G401.6 (cell line): ENCODE results near the gene NDUFB8.

Experiments
- FAIRE-seq: peaks from 2 replicates; lab custom pipeline; 2012; peaks lifted over from hg19 to GRCh38; lab: Jason Lieb, UNC

NDUFB8 gene

DNA sequence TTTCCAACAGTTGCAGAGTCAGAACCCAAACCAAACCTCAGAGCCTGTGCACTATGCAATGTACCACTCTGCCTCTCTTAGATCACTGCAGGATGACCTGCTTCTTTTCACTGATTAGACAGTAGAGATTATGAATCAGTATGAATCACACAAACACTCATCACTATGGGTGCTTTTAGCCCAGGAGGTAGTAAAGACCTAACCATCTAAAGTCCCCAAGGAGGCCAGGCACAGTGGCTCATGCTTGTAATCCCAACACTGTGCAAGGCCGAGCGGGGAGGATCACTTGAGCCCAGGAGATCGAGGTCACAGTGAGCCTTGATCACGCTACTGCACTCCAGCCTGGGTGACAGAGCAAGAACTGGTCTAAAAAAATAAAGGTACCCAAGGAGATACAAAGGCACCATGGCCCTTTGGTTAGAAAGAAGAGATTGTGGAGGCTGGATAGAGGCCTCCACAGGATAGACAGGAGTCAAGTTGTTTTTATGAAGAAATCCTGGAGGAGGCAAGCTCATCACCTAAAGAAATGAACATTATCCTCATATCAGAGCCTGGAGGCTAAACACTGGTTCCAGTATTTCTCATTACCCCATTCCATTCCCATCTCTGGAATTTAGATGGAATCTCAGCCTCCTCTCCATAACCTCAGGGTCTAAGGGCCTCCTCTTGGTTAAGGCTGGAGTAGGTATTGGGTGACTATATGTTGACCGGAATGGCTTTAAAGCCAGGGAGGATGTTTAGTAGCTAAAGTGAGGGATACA is 22.9 kb downstream of the NDUFB8 start:
- FAIRE-seq: no peak

DNA sequence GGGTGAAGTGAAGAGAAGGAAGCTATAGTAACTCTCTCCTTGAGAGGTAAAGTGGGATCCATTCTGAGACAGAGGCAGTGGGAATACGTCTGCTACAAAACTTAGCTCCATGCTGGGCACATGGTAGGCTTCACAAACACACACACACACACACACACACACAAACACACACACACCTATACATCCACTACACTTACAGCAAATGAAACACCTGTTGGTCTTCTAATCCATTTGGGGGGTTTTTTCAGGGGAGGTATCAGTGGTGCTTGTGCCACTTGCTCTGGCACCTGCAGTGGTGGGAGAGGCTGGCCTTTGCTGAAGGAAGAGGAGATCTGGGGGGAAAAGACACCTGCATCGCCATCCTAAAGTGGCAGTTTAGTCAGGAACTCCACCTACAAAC is 24.5 kb downstream of the NDUFB8 start:
- no peak for FAIRE-seq

DNA sequence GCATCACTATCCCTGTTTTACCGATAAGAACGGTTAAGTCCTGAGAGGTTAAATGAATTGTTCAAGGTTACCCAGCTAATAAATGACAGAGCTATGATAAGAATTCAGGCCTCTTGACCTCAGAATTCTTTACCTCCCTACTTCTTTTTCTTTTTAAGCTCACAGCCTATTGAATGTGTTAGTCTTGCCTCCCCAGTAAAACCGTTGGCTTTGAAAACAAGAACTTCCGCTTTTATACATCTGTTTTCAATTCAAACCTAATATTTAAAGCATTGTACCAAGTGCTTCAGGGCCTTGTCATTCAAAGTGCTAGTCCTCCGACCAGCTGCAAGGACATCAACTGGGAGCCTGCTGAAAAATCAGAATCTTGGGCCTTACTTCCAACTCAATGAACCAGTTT is 25.6 kb downstream of the NDUFB8 start:
- no peak for FAIRE-seq

DNA sequence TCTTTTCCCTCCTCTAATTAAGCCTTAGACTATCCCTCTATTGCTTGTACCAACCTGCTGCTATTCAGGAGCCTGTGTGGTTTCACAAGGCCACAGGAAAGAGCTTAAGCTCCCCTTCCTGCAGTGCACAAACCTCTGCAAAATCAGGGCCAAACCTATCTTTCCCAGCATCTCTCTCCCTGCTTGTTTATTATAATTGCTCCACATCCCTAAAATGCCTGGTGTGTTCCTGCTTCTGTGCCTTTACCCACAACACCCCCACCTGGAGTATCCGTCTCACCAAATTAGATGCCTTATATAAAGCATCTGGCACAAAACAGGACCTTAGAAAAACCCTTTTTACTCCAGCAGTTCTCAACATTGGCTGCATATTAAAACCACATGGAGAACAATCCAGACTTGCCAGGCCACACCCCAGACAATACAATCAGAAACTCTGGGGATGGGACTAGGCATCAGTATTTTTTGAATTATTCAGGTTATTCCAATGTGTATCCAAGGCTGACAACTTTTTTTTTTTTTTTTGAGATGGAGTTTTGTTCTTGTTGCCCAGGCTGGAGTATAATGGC is 26.7 kb downstream of the NDUFB8 start:
- no peak for FAIRE-seq

DNA sequence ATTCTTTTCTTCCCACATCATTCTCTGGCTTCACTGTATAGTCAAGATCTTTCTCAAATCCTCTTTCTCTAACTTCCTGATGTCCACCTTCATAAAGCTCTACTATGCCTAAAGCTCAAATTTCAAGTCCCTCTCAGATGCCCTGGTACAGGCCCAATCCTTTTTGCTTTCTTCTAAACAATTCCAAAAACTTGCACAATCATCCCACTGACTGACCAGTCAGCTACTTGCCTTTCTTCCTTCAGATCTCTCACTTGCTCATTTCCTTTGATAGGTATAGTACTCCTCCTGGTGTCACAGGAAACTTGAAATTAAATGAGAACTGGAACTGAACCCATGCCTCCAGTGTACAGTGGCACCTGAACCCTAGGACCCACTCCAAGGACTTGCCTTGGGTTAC is 28.2 kb downstream of the NDUFB8 start:
- FAIRE-seq: no peak

DNA sequence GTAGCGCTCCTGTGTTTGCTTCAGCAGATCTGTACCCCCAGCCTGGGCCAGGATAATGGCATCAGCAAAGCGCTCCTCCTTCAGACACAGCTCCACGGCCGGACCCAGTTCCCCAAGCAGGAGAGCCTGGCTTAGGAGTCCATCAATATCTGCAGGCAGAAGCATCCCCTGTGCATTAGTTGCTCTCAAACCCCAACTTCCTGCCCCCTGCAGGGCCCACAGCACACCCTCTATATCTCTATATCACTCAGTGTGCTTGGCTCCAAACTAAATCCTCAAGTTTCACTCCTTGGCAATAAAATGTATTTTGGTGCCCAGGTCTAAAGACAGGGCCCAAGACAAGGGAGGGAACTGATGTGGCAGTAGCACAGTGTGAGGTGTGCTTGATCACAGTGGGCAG is 31.6 kb downstream of the NDUFB8 start:
- FAIRE-seq: no peak

DNA sequence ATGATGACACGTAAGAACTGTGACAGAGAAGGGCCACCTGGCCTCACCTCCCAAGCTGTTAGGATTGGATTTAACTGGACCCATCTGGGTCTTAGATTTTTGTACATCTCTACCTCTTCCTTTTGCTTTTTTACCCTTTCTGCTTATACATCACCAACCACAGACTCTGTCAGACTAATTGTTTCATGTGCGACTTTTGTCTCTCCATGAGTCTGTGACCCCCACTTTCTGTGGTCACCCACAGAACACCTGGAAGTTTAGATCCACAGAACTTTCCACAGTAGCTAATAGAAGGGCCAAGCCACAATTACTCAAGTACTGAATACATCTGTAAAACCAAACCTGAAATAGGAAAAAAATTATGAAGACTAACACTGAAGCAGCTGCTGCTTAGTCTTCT is 33.1 kb downstream of the NDUFB8 start:
- FAIRE-seq: no peak

DNA sequence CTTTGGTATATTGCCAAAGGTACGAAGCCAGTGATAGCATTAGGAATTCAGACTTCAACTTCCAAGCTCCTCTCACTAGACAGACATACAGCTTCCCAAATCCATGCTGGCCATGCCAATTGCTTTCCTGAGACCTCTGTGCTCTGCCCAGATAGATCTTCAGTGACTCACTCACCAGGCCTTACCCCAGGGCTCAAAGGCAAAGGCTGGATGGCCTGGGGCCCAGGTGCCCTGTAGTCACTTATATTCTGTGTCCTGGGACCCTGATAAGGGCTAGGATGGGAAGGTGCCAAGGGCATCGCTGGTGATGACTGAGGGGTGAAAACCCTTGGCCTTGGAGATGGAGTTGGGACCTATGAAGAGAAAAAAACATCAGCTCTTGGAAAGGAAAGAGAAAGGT is 39.1 kb downstream of the NDUFB8 start:
- no peak for FAIRE-seq

DNA sequence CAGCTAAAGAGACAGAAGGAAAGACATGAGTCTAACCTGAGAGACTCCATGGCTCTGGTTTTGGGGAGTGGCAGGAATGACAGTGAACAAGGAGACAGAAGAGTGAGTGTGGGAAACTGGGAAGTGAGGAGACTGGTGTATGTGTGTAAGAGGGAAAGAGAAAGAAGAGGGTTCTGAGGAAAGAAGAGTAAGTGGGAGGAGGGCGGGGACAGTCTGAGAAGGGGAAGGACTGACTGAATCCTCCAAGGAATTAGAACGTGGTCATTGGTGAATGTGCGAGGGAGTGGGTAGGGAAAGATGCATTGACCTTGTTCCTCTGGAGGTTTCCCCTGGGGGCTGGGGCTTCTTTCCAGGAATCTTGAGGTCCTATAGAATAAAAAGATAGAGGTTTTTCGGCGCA is 40.3 kb downstream of the NDUFB8 start:
- FAIRE-seq: no peak

DNA sequence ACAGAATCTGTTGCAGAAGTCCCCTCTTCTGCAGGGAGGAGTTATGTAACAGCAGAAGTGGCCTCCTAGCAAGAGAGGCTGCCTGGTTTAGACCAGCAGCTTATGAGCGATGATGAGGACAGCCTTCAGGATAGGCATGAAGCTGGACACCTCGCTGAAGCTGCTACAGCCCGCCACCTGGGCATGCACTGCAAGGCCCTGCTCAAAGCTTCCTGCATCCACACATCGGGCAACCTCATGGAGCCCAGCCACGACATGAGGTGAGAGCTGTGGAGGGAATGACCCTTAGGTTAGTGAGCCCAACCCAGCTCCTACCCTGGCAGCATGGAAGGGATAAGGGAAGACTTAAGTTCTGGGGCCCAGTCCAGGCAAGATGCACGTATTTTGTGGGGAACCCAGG is 42.1 kb downstream of the NDUFB8 start:
- no peak for FAIRE-seq

DNA sequence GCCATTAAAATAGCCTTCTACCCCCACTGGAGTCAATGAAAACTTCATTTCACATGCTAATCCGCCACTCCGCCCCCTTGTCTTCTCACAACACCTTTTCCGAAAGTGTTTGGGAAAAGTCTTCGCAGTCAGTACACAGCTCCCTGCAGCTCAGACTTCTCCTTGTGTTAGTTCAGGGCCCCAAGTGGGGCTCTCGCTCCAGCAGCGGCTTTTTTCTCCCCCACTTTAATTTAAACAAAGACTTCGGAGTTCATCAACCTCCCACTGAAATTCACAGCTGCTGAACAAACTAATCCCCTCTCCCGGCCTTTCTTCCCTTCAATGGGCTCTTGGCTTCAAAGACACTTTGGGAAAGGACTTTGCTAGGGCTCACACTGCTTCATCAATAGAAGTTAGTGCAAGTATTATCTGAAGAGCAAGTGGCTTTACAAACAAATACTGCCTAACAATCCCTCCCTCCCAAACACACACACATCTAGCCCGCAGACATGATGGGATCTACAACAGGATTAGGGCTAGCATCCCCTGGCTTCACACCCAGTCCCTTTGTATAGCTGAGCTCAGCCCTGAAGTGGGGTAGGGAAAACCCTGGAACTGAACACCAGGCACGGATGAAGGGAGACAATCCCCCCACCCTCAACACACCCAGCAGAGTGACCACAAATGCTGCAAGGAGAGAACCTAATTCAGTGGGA is 43.7 kb downstream of the NDUFB8 start:
- FAIRE-seq: no peak

DNA sequence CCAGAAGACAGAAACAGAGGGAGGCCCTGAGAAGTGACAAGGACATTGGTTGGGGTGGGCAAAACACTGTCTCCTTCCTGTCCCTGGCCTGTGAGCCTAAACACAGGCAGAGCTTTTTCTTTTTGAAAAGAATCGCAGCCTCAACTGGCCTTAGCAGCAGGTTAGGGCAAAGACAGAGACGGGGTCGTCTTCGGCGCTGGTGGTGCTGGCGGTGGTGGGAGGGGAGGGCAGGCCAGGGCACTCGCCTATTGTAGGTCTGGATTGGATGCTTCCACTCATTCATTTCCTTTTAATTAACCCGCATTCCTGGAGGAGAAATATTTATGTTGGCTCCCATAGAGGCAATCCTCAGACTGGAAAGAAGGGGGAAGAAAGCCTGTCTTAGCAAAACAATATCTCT is 44.3 kb downstream of the NDUFB8 start:
- no peak for FAIRE-seq

DNA sequence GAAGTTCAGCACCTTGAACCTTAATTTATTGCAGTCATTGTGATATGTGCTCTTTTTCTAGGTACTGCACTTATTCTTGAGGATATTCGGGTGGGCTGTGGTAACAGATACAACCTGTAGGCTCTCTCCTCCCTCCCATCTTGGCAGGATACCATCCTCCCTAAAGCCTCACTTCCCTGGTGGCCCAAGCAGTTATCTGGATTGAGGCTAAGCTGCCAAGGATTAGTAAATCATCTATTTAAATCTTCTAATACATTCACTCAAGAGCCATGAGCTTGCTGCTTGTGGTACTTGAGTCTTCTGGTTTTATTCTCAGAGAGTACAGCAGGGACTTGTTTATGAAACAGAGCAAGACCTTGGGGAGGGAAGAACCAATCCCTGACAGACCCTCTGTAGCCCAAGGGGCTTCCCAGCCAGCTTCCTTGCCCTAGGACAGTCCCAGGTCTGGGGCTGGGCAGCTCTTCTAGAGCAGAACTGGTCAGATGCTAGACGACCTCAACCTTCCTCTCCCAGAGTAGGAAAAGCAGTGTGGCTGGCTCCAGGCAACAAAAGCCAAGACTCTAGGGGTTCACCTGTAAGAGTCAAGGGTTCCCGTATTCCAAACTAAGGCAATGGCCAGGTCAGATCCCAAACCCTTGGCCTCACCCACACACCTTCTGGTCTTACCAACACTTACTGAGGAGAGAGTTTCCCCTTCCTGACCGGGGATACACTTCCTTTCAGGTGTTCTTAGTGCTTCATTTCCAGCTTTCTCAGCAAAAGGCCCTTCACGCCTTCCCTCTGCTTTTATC is 45.6 kb downstream of the NDUFB8 start:
- no peak for FAIRE-seq

DNA sequence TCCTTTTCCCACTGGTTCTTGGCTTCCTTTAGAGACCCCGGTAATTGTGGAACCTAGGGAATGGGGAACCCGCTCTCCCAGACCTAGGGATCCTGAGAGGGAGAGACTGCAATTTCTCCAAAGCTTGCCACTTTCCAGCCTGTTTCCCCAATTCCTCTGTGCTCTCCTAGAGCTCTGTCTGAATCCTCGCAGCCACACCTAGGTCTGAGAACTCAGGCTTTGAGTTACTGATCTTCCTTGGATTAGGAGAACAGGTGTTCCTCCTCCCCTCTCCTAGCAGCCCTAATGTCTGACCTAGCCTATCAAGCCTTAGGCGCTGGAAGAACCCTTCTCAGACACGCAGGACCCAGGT is 46.9 kb downstream of the NDUFB8 start:
- FAIRE-seq: no peak

DNA sequence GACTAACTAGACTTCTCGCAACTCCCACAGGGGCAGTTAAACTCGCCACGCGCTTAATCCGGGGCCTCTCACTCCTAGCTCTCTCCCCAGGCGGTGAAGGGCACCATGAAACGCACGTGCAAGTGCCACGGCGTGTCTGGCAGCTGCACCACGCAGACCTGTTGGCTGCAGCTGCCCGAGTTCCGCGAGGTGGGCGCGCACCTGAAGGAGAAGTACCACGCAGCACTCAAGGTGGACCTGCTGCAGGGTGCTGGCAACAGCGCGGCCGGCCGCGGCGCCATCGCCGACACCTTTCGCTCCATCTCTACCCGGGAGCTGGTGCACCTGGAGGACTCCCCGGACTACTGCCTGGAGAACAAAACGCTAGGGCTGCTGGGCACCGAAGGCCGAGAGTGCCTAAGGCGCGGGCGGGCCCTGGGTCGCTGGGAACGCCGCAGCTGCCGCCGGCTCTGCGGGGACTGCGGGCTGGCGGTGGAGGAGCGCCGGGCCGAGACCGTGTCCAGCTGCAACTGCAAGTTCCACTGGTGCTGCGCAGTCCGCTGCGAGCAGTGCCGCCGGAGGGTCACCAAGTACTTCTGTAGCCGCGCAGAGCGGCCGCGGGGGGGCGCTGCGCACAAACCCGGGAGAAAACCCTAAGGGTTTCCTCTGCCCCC is 47.4 kb downstream of the NDUFB8 start:
- no peak for FAIRE-seq

DNA sequence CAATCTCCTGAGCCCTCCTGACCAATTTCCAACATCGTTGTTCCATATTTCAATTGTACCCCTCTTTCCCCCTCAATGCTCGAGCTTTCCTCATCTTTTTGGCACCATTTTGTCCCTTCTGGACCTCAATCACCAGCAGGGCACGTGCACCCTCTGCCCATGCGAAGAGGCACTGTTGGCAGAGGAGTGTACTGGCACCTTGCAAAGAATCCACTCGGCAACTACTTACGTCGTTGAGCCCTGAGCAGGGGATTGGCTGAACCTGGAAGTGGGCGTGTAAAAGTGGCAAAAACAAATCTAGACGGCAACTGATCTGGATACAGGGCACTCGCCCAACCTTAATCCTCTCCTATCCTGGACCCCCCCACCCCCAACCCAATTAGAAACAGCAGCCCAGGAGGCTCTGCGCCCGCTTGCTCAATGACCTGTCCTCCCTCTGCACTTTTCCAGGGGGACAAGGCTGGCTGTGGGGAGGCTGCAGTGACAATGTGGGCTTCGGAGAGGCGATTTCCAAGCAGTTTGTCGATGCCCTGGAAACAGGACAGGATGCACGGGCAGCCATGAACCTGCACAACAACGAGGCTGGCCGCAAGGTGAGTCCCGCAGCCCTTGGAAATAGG is 48.1 kb downstream of the NDUFB8 start:
- peak; percentile 94 for FAIRE-seq

DNA sequence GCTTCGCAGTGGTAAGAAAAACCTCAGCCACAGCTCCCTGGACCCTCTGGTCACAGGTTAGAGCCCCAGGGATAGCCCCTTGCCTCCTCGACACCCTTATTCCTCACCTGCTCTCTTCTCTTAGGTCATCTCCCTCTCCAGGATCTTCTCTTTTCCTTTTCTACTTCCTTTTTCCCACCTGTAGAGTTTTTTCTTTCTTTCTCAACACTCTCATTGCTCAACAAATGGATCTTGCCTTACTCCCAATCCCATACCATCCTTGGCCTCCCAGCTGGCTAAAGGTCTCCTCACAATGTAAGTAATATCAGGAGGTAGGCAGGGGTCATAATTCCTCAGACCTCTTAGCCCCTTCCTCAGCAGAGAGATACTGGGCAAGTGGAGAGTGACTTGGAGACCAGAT is 49.7 kb downstream of the NDUFB8 start:
- no peak for FAIRE-seq

DNA sequence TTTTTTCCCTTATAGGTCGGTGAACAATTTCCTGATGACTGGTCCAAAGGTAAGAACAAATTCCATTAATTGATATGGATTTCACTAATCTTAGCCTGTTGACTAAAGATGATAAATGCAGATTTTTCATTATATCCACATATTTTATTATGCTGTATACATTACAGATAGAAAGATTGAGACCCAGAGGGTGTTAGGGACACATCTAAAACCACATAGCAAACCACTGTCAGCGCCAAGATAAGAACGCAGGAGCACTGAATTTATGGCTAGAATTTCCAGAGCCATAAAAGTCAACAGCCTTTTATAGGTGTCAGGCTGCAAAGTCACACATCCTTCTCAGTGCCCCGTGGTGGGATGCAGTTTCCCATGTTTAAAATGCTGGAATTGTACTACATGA is 50.6 kb downstream of the NDUFB8 start:
- FAIRE-seq: no peak

DNA sequence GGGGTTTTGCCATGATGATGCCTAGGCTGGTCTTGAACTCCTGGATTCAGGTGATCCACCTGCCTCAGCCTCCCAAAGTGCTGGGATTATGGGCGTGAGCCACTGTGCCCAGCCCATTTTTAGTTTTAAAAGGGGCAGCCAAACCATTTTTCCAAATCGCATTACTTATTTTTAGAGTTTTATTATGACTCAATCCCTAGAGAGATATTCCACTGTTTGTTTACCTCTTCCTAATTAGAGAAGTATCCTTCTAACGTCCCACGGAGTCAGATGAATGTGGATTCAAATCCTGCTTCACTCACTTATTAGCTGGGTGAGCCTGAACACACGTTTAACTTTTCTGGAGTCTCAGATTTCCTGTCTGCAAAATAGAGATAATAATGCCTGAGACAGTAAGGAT is 51.7 kb downstream of the NDUFB8 start:
- no peak for FAIRE-seq
